ENCODE measurements around the gene PALM. TPM values are rescaled to one million over a fixed set of nuclear protein-coding genes. Genes with fewer than 3 reads are reported as not detected.

The PALM gene
- total RNA-seq, 1 donor from 2014 or later: 26.1 TPM

DNA sequence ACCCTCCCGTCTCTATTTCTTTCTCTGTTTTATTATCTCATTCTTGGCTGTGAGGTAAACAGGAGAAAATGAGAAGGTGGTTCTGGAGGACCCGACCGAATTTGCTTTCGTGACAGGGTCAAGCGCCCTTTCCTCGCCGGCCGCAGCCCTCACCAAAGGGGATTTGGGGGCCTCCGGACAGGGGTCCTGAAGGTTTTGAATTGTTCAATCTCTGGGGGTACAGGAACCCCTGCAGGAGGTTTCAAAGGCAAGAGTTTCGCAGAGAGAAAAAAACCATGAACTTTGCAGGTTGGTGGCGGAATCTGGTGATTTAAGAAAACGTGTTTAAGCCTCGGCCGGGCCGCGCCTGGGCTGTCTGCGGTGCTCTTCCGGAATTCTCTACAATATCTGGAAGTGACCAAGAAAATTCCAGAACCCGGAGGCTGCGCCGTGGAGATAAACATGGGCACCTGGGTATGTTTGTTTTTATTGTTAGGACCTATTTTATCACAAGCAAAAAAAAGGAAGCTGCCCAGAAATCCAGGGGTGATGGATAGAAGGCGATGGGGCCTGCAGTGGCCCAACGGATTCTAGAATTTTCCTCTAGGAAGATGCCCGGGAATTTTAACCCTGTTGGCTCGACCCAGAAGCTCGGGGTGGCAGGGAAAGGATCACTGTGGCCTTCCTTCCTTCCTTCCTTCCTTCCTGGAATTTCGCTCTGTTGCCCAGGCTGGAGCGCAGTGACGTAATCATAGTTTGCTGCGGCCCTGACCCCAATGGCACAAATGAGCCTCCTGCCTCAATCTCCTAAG lies 74.3 kb downstream of the PALM start:
- no peak for DNase-seq (ENCODE audit: low spot score)

DNA sequence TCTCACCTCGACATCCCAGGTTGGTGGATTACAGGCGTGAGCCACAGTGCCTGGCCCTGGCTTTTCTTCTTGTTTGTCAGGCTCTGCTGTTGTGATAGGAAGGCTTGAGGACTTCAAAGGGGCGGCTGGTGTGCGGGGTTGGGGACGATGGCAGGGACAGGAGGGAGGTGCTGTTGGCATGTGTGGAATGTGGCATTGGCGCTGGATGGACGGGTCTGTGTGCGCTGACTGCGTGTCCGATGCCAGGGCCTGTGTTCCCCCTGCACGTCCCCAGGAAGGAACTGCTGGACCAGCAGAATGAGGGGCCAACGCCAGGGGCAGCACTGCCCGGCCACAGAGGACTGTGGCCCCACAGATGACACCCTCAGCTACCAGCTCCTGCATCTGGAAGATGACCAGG lies 75.8 kb downstream of the PALM start:
- no peak for DNase-seq (ENCODE audit: low spot score)

DNA sequence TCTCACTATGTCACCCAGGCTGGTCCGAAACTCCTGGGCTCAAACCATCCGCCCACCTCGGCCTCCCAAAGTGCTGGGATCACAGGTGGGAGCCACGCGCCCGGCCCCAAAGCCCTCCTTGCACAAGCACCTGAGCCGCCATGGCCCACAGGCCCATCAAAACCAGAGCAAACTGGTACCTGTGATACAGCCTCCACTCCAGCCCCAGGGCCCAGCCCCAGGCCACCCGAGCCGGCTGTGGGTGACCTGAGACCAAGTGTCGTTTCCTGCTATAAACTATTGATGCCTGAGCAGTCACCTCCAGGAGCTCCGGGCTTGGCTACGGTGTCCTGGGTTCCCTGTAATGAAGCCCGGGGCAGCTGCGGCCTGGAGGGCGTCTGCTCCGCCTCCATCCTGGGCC lies 78.8 kb downstream of the PALM start:
- no peak for DNase-seq (ENCODE audit: low spot score)

DNA sequence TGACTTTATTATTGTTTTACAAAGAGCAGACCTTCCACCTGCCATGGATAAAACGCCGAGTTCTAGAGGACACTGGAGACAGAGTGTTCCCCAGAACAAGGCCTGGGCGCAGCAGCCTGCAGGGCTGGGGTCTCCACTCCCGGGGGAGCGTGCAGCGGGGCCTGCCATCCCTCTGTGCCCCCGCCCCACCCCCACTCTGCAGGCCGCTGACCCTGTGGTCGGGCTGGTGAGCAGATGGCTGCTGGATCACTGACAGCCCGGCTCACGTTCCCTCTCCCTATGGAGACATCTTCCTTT lies 79.9 kb downstream of the PALM start:
- DNase-seq (ENCODE audit: low spot score): no peak

DNA sequence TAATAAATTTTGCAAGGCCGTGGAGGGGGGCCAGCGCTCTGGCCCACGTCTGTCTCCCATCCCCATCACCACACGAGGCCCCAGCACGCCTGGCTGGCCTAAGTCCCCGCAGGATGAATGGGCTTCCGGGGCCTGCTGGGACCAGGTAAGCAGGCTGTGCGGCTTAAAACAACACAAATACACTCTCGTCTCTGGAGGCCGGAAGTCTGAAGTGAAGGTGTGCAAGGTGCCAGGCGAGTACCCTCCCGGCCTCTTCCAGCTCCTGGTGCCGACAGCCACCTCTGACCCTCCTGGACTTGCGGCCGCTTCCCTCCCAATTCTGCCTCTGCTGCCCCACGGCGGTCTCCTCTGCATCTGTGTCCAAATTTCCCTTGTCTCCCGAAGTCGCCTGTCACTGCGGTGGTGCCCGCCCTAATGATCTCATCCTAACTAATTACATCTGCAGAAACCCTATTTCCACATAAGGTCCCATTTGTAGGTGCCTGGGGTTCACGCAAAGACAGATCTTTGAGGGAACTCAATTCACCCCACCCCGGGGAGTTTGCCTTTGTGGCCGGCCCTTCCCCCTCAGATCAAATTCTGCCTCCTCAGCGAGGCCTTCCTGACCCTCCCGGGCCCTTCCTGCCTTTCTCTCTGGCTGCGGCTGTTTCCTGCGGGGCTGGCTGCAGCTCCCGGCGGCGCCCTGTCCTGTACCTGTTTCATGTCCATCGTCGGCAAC lies 80.4 kb downstream of the PALM start:
- no peak for DNase-seq (ENCODE audit: low spot score)

DNA sequence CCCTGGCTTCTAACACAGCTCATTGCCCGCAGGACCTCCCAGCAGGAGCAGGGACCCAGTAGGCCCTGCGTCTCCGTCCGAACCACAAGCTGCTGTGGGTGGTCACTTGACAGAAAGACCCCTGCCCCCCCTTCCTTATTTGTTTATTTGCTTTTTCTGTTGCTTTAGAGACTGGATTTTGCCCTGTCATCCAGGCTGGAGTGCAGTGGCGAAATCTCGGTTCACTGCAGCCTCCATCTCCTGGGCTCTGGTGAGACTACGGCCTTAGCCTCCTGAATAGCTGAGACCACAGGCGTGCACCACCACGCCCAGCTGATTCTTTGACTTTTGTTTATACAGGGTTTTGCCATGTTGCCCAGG lies 80.9 kb downstream of the PALM start:
- no peak for DNase-seq (ENCODE audit: low spot score)

DNA sequence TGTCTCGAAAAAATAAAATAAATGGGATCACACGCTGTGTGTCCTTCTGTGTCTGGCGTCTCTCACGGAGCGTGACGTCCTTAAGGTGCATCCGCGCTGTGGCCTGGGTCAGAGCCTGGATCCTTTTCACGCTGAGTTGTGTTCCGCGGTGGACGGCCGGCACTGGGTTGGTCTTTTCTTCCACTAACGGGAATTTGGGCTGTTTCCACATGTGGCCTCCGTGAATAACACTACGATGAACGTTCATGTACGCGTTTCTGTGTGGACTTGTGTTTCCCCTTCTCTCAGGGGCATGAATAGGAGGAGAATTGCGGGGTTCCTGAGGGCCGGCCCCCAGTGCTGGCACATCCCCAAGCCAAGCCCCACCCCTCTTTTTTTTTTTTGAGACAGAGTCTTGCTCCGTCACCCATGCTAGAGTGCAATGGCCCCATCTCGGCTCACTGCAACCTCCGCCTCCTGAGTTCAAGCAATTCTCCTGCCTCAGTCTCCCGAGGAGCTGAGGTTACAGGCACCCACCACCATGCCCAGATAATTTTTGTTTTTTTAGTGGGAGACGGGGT lies 82.4 kb downstream of the PALM start:
- no peak for DNase-seq (ENCODE audit: low spot score)

DNA sequence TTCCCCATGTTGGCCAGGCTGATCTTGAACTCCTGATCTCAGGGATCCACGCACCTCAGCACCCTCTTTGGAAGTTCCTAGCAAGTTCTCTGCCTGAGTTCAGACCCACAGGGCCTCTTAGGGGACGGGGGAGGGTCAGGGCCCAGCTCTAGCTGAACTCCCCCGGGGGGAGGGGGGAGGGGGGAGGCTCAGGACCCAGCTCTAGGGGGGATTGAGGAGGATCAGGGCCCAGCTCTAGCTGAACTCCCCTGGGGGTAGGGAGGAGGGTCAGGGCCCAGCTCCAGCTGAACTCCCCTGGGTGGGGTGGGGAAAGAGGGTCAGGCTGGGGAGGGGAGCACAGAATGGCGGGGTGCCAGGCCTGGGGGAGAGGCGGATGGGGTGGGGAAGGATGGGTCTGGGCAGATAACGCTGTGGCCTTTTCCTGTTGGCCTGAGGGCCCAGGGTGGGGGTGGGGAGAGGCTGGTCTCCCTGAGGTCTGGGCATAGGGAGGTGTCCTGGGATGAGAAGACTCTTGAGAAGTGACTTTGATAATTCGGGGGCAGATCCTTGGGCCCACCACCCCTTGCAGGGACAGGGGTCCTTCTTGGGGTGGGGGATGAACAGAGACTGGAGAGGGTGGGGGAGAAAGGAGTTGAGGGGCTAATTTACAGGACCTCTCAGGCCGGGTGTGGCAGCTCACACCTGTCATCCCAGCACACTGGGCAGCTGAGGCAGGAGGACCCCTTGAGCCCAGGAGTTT lies 83.0 kb downstream of the PALM start:
- no peak for DNase-seq (ENCODE audit: low spot score)

DNA sequence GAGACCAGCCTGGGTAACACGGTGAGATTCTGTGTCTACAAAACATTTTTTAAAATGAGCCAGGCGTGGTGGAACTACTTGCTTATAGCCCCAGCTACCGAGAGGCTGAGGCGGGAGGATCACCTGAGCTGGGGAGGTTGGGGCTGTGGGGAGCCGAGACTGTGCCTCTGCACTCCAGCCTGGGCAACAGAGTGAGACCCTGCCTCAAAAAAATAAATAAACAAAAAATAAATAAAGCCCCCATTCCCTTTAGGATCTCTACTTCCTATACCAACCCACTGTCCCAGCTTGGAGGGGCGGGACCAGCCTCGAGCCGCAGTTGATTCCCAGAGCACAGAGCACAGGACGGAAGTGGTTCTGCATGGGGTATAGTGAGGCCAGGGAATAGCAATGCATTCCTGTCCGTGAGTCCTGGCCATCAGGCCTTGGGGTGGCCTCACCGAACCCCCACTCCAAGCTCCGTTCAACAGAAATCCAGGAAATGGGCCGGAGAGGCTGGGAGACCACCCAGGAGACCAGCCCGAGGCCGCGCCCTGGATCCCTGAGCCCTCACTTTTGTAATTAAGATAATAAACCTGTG lies 83.7 kb downstream of the PALM start:
- no peak for DNase-seq (ENCODE audit: low spot score)

DNA sequence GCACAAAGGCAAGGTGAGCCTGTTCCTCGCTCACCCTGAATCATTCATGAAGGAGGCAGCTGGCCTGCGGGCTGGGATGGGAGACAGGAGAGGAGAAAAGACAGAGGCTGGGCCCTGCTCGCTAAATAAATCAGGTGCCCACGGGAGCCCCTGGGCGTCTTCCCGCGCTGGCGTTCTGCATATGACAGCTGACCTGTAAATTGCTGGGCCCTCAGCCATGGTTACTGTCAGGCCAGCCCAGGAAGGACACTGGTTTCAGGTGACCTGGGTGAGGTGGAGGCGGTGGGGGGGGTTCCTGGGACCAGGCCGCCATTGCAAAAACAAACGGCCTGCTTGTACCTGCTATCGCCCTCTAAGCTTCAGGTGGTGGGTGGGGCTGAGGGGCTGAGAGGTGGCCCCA lies 85.1 kb downstream of the PALM start:
- DNase-seq (ENCODE audit: low spot score): no peak

DNA sequence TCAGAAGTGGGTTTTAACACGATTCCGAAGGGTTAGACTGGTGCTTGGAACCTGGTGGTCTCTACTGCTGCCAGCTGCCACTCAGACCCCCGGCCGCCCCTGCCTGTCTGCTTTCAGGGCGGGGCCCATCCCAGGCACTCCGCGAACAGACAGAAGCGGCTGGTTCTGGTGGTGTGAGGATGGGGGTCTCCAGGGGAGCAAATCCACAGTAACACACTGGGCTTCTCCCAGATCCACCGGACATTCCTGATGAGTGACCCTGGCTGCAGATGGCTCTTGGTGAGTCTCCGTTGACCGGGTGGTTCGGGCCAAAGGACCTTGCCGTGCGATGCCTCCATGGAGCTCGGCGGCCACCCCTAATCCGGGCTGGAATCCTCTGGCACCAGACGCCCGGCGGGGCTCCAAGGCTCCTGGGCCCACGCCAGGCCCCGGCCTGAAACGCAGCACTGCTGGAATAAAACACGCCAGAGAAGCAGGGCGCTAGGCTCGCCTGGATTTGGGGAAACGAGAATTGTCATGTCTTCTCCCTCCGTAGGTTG lies 86.4 kb downstream of the PALM start:
- no peak for DNase-seq (ENCODE audit: low spot score)

DNA sequence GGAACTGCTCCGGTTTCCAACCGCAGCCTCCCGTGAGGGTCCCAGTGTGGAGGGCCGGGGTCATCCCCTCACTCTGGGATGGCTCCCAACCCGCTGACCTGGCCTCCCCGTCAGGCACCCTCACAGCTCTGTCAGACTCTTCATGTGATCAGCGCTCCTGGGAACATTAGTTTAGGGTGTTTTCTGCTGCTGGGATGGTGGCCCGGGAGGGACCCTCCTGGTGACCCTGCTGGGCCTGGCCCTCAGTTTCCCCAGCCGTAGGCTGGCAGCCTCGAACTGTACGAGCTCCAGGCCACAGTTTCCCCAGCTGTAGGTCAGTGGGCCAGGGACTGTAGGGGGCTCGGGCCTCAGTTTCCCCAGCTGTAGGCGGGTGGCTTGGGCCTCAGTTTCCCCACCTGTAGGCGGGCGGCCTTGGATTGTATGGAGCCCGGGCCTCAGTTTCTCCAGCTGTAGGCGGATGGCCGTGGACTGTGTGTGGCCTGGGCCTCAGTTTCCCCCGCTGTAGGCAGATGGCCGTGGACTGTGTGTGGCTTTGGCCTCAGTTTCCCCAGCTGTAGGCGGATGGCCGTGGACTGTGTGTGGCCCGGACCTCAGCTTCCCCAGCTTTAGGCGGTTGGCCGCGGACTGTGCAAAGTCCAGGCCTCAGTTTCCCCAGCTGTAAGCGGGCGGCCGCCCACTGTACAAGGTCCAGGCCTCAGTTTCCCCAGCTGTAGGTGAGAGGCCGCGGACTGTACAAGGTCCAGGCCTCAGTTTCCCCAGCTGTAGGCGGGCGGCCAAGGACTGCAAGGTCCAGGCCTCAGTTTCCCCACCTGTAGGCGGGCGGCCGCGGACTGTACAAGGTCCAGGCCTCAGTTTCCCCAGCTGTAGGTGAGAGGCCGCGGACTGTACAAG lies 87.2 kb downstream of the PALM start:
- DNase-seq (ENCODE audit: low spot score): no peak

DNA sequence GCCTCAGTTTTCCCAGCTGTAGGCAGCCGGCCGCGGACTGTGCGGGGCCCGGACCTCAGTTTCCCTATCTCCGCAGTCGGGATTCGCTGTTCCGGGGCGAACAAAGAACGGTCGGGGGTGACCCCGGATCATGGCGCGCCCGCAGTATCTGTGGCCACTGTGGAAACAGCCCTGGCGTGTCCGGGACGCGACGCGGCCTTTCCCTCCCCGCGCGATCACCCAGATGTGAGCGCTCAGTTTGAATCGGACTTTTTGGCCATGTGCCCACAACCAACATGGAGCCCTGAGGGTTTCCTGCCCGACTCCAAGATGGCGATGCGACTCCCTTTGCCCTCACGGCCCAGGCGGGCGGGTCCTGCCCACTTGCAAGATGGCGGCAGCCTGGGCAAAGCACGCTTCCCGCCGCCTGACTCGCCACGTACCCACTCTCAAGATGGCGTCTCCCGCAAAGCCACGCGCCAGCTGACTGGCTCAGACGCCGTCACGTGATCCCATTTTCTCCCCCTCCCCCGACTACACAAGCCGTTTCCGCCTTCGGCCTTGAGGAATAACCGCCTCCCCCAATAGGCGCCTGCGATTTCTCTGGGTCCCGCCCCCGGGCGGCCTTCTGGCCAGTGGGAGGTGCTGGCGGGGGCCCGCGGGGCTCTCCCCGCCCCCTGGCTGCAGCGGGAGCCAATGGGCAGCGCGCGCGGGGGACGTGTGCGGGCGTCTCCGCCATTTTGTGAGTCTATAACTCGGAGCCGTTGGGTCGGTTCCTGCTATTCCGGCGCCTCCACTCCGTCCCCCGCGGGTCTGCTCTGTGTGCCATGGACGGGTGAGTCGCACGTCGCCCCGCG lies 88.2 kb downstream of the PALM start, which contains the start of gene PTBP1:
TSS of gene PTBP1 (plus strand) at position 761 of the 836 bp plus-strand sequence. CDS start at position 807, 46 bp downstream.
- DNase-seq (ENCODE audit: low spot score): peak; percentile 100

Other genes starting within 250 kb of the PALM start
- gene SHC2, start 247.9 kb upstream of the PALM start, total RNA-seq: 139 TPM
- gene MADCAM1, start 212.4 kb upstream of the PALM start, total RNA-seq: 5.8 TPM
- gene TPGS1, start 201.4 kb upstream of the PALM start, total RNA-seq: 33.8 TPM
- gene CDC34, start 177.2 kb upstream of the PALM start, total RNA-seq: 53.3 TPM
- gene GZMM, start 164.9 kb upstream of the PALM start, total RNA-seq: 2.7 TPM
- gene BSG, start 136.3 kb upstream of the PALM start, total RNA-seq: 480 TPM
- 0.40 TPM for gene HCN2, start 119.1 kb upstream of the PALM start, total RNA-seq
- gene POLRMT, start 75.4 kb upstream of the PALM start, total RNA-seq: 56.0 TPM
- gene FGF22, start 69.1 kb upstream of the PALM start, total RNA-seq: 0.17 TPM
- gene RNF126, start 45.7 kb upstream of the PALM start, total RNA-seq: 34.8 TPM
- gene FSTL3, start 32.5 kb upstream of the PALM start, total RNA-seq: 39.1 TPM
- gene PRSS57, start 13.5 kb upstream of the PALM start, total RNA-seq: not detected
- gene MISP, start 42.2 kb downstream of the PALM start, total RNA-seq: 79.4 TPM
- gene PTBP1, start 88.5 kb downstream of the PALM start, total RNA-seq: 270 TPM
- gene PLPPR3, start 113.0 kb downstream of the PALM start, total RNA-seq: 0.20 TPM
- not detected for gene AZU1, start 118.9 kb downstream of the PALM start, total RNA-seq
- not detected for gene PRTN3, start 132.1 kb downstream of the PALM start, total RNA-seq
- not detected for gene ELANE, start 143.4 kb downstream of the PALM start, total RNA-seq
- 133 TPM for gene CFD, start 150.7 kb downstream of the PALM start, total RNA-seq
- gene MED16, start 184.3 kb downstream of the PALM start, total RNA-seq: 66.9 TPM
- not detected for gene RNU6-9, start 184.5 kb downstream of the PALM start, total RNA-seq
- gene R3HDM4, start 204.3 kb downstream of the PALM start, total RNA-seq: 47.5 TPM
- gene KISS1R, start 208.4 kb downstream of the PALM start, total RNA-seq: 0.17 TPM
- 7.0 TPM for gene ARID3A, start 217.1 kb downstream of the PALM start, total RNA-seq

Data from mucosa of gallbladder (tissue), 1 donor.